GM13976 (cell line): ENCODE measurements around the gene KDM3A.

Experiments used
- DNase-seq: peaks from one replicate; pipeline ENCODE4 v3.0.0; 2012; ENCODE audit warnings: low spot score
- CTCF ChIP-seq: IDR thresholded peaks from 2 replicates; pipeline ENCODE4 v1.5.1; 2012; ENCODE audit warnings: borderline replicate concordance, mild to moderate bottlenecking; ENCODE audit not compliant: insufficient read depth; ENCODE audit errors: extremely low read depth, missing control alignments, control extremely low read depth
- in situ Hi-C: fragments of 300-500 bp; cut with MboI; formaldehyde crosslinking; loops from one replicate; pipeline ENCODE4 v1.12.0; 2022; ENCODE audit warnings: low sequenced_read_pairs, mixed read lengths, inconsistent platforms; ENCODE audit not compliant: unreplicated experiment

KDM3A gene, protein sequence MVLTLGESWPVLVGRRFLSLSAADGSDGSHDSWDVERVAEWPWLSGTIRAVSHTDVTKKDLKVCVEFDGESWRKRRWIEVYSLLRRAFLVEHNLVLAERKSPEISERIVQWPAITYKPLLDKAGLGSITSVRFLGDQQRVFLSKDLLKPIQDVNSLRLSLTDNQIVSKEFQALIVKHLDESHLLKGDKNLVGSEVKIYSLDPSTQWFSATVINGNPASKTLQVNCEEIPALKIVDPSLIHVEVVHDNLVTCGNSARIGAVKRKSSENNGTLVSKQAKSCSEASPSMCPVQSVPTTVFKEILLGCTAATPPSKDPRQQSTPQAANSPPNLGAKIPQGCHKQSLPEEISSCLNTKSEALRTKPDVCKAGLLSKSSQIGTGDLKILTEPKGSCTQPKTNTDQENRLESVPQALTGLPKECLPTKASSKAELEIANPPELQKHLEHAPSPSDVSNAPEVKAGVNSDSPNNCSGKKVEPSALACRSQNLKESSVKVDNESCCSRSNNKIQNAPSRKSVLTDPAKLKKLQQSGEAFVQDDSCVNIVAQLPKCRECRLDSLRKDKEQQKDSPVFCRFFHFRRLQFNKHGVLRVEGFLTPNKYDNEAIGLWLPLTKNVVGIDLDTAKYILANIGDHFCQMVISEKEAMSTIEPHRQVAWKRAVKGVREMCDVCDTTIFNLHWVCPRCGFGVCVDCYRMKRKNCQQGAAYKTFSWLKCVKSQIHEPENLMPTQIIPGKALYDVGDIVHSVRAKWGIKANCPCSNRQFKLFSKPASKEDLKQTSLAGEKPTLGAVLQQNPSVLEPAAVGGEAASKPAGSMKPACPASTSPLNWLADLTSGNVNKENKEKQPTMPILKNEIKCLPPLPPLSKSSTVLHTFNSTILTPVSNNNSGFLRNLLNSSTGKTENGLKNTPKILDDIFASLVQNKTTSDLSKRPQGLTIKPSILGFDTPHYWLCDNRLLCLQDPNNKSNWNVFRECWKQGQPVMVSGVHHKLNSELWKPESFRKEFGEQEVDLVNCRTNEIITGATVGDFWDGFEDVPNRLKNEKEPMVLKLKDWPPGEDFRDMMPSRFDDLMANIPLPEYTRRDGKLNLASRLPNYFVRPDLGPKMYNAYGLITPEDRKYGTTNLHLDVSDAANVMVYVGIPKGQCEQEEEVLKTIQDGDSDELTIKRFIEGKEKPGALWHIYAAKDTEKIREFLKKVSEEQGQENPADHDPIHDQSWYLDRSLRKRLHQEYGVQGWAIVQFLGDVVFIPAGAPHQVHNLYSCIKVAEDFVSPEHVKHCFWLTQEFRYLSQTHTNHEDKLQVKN (N-terminal part only)

DNA sequence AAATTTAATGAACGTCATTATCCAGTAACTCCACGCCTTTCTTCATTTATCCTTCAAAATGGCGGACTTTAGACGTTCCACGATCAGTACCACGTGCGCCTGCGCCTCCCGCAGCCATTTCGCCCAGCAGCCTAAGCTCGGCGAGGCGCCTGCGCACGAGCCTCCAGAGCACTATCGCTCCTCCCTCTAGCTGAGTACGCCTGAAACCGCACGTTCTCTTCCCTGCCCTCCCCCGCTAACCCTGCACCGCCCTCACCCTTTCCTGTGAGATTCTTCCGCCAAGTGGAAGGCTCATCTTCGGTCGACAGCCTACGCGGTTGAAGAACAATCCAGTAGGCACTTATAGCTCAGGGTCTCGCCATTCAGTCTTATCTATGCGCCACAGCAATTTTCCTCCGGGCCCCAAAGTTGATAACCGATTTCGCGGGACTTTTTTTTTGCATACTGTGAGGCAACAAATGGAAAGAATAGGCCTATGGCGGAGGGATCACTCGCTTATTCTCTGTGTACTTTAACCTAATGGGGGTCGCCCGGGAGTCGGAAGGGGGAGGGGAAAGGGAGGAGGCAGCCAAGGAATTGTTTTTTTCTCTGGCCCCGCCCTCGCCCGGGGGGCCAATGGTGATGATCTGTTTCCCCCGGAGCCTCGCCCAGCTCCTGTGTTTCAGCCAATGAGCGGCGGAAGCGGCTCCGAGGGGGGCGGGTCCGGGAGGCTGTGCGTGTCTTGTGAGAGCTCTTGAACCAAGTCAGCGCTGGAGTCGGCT, at the start of gene KDM3A:
Gene KDM3A (plus strand): TSS at position 741 of the 761 bp plus-strand sequence. CDS start 677 bp downstream, outside the sequence.
- no peak for TF ChIP-seq CTCF
- DNase-seq: peak; percentile 92
- in situ Hi-C loops: no loop called here

- TF ChIP-seq CTCF: no peak
- in situ Hi-C loops: no loop called here
- DNase-seq: no peak
These were observed 48.2 kb upstream of the KDM3A start for GRCh38 chr2:86392873-86393518.

GRCh38 chr2:86393521-86394491, 47.4 kb upstream of the KDM3A start:
- TF ChIP-seq CTCF: no peak
- in situ Hi-C loops: no loop called here

DNA sequence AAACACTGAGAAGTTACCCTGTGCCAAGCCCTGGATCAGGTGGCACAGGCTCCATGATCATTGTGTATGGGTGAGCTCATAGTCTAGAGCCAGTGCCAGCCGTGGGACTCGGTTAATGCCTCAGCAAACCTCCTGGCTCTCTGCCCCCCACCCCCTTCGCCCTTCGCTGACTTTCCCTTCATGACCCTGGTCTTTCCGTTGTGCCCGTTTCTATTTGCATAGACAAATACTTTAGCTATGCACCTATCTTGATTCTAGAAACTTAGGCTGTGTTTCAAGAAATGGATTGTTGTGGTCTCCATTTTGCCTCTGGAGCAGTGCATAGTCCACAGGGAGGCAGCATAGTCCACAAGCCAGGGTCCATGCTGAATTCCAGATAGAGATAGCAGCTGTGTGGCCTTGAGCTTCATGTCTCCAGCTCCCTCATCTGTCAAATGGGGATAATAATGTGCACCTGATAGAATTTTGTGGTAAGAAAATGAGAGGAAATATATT, 44.8 kb upstream of the KDM3A start:
- peak; percentile 33 for TF ChIP-seq CTCF
- peak; percentile 25 for DNase-seq
- in situ Hi-C loops: no loop called here

More at GRCh38 chr2:86393521-86394491, 47.4 kb upstream of the KDM3A start:
- DNase-seq: no peak

GRCh38 chr2:86397986-86398385, 43.2 kb upstream of the KDM3A start:
- in situ Hi-C loops: no loop called here
- DNase-seq: peak; percentile 21
- no peak for TF ChIP-seq CTCF
